Ovary (tissue), 3 donors: ENCODE results near the gene TMEM184C.

ENCODE experiments used
- CTCF ChIP-seq, 3 donors: fragments of 450-650 bp in 2 of 3; fragments of 200-600 bp in 1 of 3; IDR thresholded peaks; one replicate each; pipeline versions ENCODE4 v1.5.1 to v1.8.0; 2016 to 2022; ENCODE audit warnings: antibody characterized with exemption in 3 of 3, mild to moderate bottlenecking in 1 of 3
- EP300 ChIP-seq: sonication (generic); formaldehyde crosslinking; IDR thresholded peaks from one replicate; pipeline ENCODE4 v1.6.1; 2017; ENCODE audit warnings: antibody characterized with exemption
- POLR2A ChIP-seq: fragments of 450-650 bp; IDR thresholded peaks from one replicate; pipeline ENCODE4 v1.6.1; 2017; ENCODE audit warnings: antibody characterized with exemption, mild to moderate bottlenecking, moderate library complexity
- donor health status: DM: no; HTN: no; CAD: no.

- TF ChIP-seq POLR2A (no peak), CTCF (IDR thresholded peaks at IDR 0.05) (no peak), EP300 (no peak)
Measured at GRCh38 chr4:147691820-147692219, 74.6 kb downstream of the TMEM184C start.
